Measurements from ENCODE around the gene ZNF554. TPM values are rescaled to one million over a fixed set of nuclear protein-coding genes. Genes with fewer than 3 reads are reported as not detected.

The ZNF554 gene
- total RNA-seq, 1 experiment from 2014 or later, result 5.9 TPM

GRCh38 chr19:2885736-2886135 lies 66.1 kb downstream of the ZNF554 start:
- Histone ChIP-seq H4K5ac (ENCODE audit: insufficient read length, low read depth, low read length) (no peak overlapping the region), H3K9me3 (ENCODE audit: control insufficient read depth, low read depth, low read length) (no peaks in the 10 kb centered on the region), H4K91ac (ENCODE audit: insufficient read length, low read depth, low read length) (no peak overlapping the region), H2BK20ac (ENCODE audit: low read depth, low read length, poor library complexity, severe bottlenecking) (no peak overlapping the region), H3K9ac (ENCODE audit: extremely low read depth, insufficient read length, low read length) (no peak overlapping the region), H3K79me2 (ENCODE audit: insufficient read depth, low read length) (no peaks in the 10 kb centered on the region), H3K27ac (ENCODE audit: insufficient read length, low read depth, low read length) (no peak overlapping the region), H2BK12ac (ENCODE audit: insufficient read length, low read depth, low read length) (no peak overlapping the region), H3K23ac (ENCODE audit: insufficient read length, low read depth, low read length) (no peak overlapping the region), H2BK15ac (ENCODE audit: low read depth, low read length) (no peak overlapping the region), H3K14ac (ENCODE audit: insufficient read depth, low read length) (no peak overlapping the region), H2BK5ac (ENCODE audit: insufficient read length, low read length) (no peak overlapping the region), H3K23me2 (ENCODE audit: insufficient read length, low read depth, low read length, poor library complexity, severe bottlenecking) (no peaks in the 10 kb centered on the region), H4K20me1 (ENCODE audit: control insufficient read depth, insufficient read depth, insufficient read length) (no peaks in the 10 kb centered on the region), H3K27me3 (ENCODE audit: insufficient read depth, low read length) (no peaks in the 10 kb centered on the region), H3K79me1 (ENCODE audit: insufficient read depth, low read depth, low read length, poor library complexity, severe bottlenecking) (no peaks in the 10 kb centered on the region), H2BK120ac (ENCODE audit: low read depth, low read length, poor library complexity, severe bottlenecking) (no peak overlapping the region), H2AFZ (ENCODE audit: low read length) (no peak overlapping the region), H3K18ac (ENCODE audit: insufficient read length, low read depth, low read length) (no peak overlapping the region), H3K4me1 (ENCODE audit: insufficient read depth, low read length) (no peaks in the 10 kb centered on the region; the same call in 1 of the 2 replicates), H4K8ac (replicated peaks; ENCODE audit: insufficient read length, low read depth, low read length) (no peak overlapping the region), H3K4me2 (ENCODE audit: insufficient read depth, insufficient read length, low read length) (no peak overlapping the region), H2AK5ac (ENCODE audit: insufficient read length, low read length) (no peak overlapping the region), H3K4ac (ENCODE audit: low read depth, low read length) (no peak overlapping the region), H3K56ac (ENCODE audit: insufficient read length, low read depth, low read length) (no peak overlapping the region), H3T11ph (ENCODE audit: low read length) (no peak overlapping the region)
- H3K27ac Mint-ChIP-seq, result no peak overlapping the region
- peaks cover 7 to 8% of the 10 kb centered on the region in 2 experiments for H3K4me1 Mint-ChIP-seq
- TF ChIP-seq CTCF (conservative IDR thresholded peaks at IDR 0.05), result no peak
- DNase-seq, result no peak
- no peak overlapping the region for H3K4me3 Mint-ChIP-seq
- H3K27me3 Mint-ChIP-seq (ENCODE audit: low read depth), result peaks cover 7% of the 10 kb centered on the region
- WGBS (ENCODE audit: extremely low coverage, insufficient read length, low lambda C conversion rate), result no CpG with 5 or more reads among the region's 17 CpGs
- peaks cover 22 to 26% of the 10 kb centered on the region in 2 experiments for H3K9me3 Mint-ChIP-seq
- H3K36me3 Mint-ChIP-seq (ENCODE audit: insufficient read depth in 1 of 3, low read depth in 3 of 3), result no peaks in the 10 kb centered on the region; a peak in 1 of 7 replicates

Other genes starting within 250 kb of the ZNF554 start
- 7.4 and 7.7 TPM in 2 replicates for gene GNG7, start 117.2 kb upstream of the ZNF554 start, total RNA-seq (2021)
- gene DIRAS1, start 98.5 kb upstream of the ZNF554 start, total RNA-seq (2021), result 7.8 and 9.7 TPM in 2 replicates
- gene SLC39A3, start 79.9 kb upstream of the ZNF554 start, total RNA-seq (2021), result 32.4 and 33.8 TPM in 2 replicates
- gene SGTA, start 36.6 kb upstream of the ZNF554 start, total RNA-seq (2021), result 102 TPM in 2 replicates
- 150 and 153 TPM in 2 replicates for gene THOP1, start 34.4 kb upstream of the ZNF554 start, total RNA-seq (2021)
- gene ZNF555, start 21.6 kb downstream of the ZNF554 start, total RNA-seq (2021), result 7.5 and 7.8 TPM in 2 replicates
- gene ZNF556, start 47.5 kb downstream of the ZNF554 start, total RNA-seq (2021), result not detected in 2 replicates
- 7.8 and 8.8 TPM in 2 replicates for gene ZNF57, start 81.1 kb downstream of the ZNF554 start, total RNA-seq (2021)
- gene ZNF77, start 125.1 kb downstream of the ZNF554 start, total RNA-seq (2021), result 4.3 and 4.6 TPM in 2 replicates
- 1.1 and 1.7 TPM in 2 replicates for gene TLE6, start 157.7 kb downstream of the ZNF554 start, total RNA-seq (2021)
- 3.1 and 4.2 TPM in 2 replicates for gene TLE2, start 209.4 kb downstream of the ZNF554 start, total RNA-seq (2021)
- 218 and 221 TPM in 2 replicates for gene TLE5, start 242.6 kb downstream of the ZNF554 start, total RNA-seq (2021)